GM23338 (cell line): Measurements from ENCODE around the gene TIMM23. TPM values are rescaled to one million over a fixed set of nuclear protein-coding genes. Genes with fewer than 3 reads are reported as not detected.

Experiments
- ATAC-seq: fragments of 200-7000 bp; cut with Tn5 transposase; 3 replicates; pipeline ENCODE4 v1.9.1; 2020
- DNase-seq: peaks from one replicate; pipeline ENCODE4 v3.0.0-alpha.2; 2015; ENCODE audit warnings: low spot score
- H2AFZ ChIP-seq: fragments of 200-600 bp; sonication (generic); 2 replicates; pipeline ENCODE4 v1.8.0; 2016; ENCODE audit warnings: antibody characterized with exemption, mild to moderate bottlenecking, moderate library complexity
- H3F3A ChIP-seq: fragments of 200-600 bp; sonication (generic); replicated peaks from 2 replicates; pipeline ENCODE4 v1.8.0; 2017; ENCODE audit warnings: antibody characterized with exemption, mixed run types, low read depth
- H3K27ac ChIP-seq: fragments of 200-600 bp; sonication (generic); 2 replicates; pipeline ENCODE4 v1.6.1; 2016; ENCODE audit warnings: low read depth
- H3K27me3 ChIP-seq: fragments of 200-600 bp; sonication (generic); 2 replicates; pipeline ENCODE4 v1.8.0; 2016; ENCODE audit warnings: mild to moderate bottlenecking, mixed run types, moderate library complexity; ENCODE audit not compliant: insufficient read depth
- H3K36me3 ChIP-seq: fragments of 200-600 bp; sonication (generic); 2 replicates; pipeline ENCODE4 v1.8.0; 2016; ENCODE audit warnings: mild to moderate bottlenecking; ENCODE audit not compliant: insufficient read depth
- H3K4me1 ChIP-seq: fragments of 200-600 bp; sonication (generic); 2 replicates; pipeline ENCODE4 v1.8.0; 2016; ENCODE audit warnings: mild to moderate bottlenecking, moderate library complexity; ENCODE audit not compliant: insufficient read depth
- H3K4me2 ChIP-seq: fragments of 200-600 bp; sonication (generic); 2 replicates; pipeline ENCODE4 v1.7.1; 2017; ENCODE audit warnings: mixed run types
- H3K4me3 ChIP-seq: fragments of 200-600 bp; sonication (generic); 2 replicates; pipeline ENCODE4 v1.6.1; 2016; ENCODE audit warnings: mixed run types
- H3K79me2 ChIP-seq: fragments of 200-600 bp; sonication (generic); replicated peaks from 2 replicates; pipeline ENCODE4 v1.8.0; 2017; ENCODE audit warnings: mild to moderate bottlenecking; ENCODE audit not compliant: insufficient read depth
- H3K9me2 ChIP-seq: fragments of 200-600 bp; sonication (generic); 2 replicates; pipeline ENCODE4 v1.8.0; 2017; ENCODE audit not compliant: insufficient read depth
- H4K20me1 ChIP-seq: fragments of 200-600 bp; sonication (generic); replicated peaks from 2 replicates; pipeline ENCODE4 v1.8.0; 2017; ENCODE audit warnings: mild to moderate bottlenecking; ENCODE audit not compliant: insufficient read depth
- H3K27ac Mint-ChIP-seq: 2 replicates; pipeline ENCODE4 v1.8.0; 2020; ENCODE audit warnings: inconsistent platforms, mild to moderate bottlenecking, moderate library complexity, mixed read lengths
- H3K27me3 Mint-ChIP-seq: 3 replicates; pipeline ENCODE4 v1.8.0; 2022; ENCODE audit warnings: low read depth, mild to moderate bottlenecking, moderate library complexity, mixed read lengths, inconsistent platforms; ENCODE audit not compliant: insufficient read depth, poor library complexity
- H3K36me3 Mint-ChIP-seq: 3 replicates; pipeline ENCODE4 v1.8.0; 2021; ENCODE audit warnings: low read depth, mild to moderate bottlenecking, inconsistent platforms, moderate library complexity, mixed read lengths
- H3K4me1 Mint-ChIP-seq: 3 replicates; pipeline ENCODE4 v1.8.0; 2020; ENCODE audit warnings: mild to moderate bottlenecking, inconsistent platforms, mixed read lengths
- H3K4me3 Mint-ChIP-seq: 3 replicates; pipeline ENCODE4 v1.8.0; 2021; ENCODE audit warnings: moderate library complexity, mild to moderate bottlenecking, inconsistent platforms, mixed read lengths
- H3K9me3 Mint-ChIP-seq: 3 replicates; pipeline ENCODE4 v1.8.0; 2020; ENCODE audit warnings: moderate library complexity, mild to moderate bottlenecking, inconsistent platforms, mixed read lengths
- POLR2AphosphoS5 ChIP-seq: IDR thresholded peaks from 2 replicates; pipeline ENCODE4 v1.6.1; 2016; ENCODE audit warnings: antibody characterized with exemption, low read depth
- REST ChIP-seq: IDR thresholded peaks from one replicate; pipeline ENCODE4 v1.6.1; 2018; ENCODE audit warnings: antibody characterized with exemption; ENCODE audit not compliant: unreplicated experiment
- STAT1 ChIP-seq: IDR thresholded peaks from one replicate; pipeline ENCODE4 v1.6.1; 2016; ENCODE audit warnings: antibody characterized with exemption; ENCODE audit not compliant: unreplicated experiment
- ZNF462 ChIP-seq: fragments of 250-450 bp; sonication (Bioruptor Pico); IDR thresholded peaks from 2 replicates; pipeline ENCODE4 v1.5.0; 2020; ENCODE audit warnings: mild to moderate bottlenecking, moderate library complexity
- polyA plus RNA-seq: library from polyadenylated mRNA; unstranded; fragments of >200 nt; fragmentation: Nextera tagmentation; extraction: Ambion mirVana; gene quantifications from 2 replicates; pipeline ENCODE4 v1.2.1, GENCODE V29; 2016
- total RNA-seq: library from RNA; depleted of rRNA; stranded (reverse); fragments of >200 nt; shearing (Covaris generic); gene quantifications from 2 replicates; pipeline ENCODE4 v1.2.3, GENCODE V29; 2014

TIMM23 gene
- total and polyA plus RNA-seq, 2 experiments from 2014 or later: 120 to 218 TPM

- H3K36me3 Mint-ChIP-seq: no peaks in the 10 kb centered on the region; the same call in 2 of the 3 replicates
- peaks cover 29% of the 10 kb centered on the region for H4K20me1 ChIP-seq
- peaks cover 33% of the 10 kb centered on the region for H3K4me1 ChIP-seq
- no peak overlapping the region for H3K4me3 Mint-ChIP-seq
- H3K9me3 Mint-ChIP-seq: no peaks in the 10 kb centered on the region; the same call in 2 of the 3 replicates
- H2AFZ ChIP-seq: no peak overlapping the region
- peaks cover 3% of the 10 kb centered on the region for H3K27me3 Mint-ChIP-seq
- no peaks in the 10 kb centered on the region for H3K27me3 ChIP-seq
- no peaks in the 10 kb centered on the region for H3K9me2 ChIP-seq
- no peaks in the 10 kb centered on the region for H3K36me3 ChIP-seq
- peaks cover 78% of the 10 kb centered on the region for H3K79me2 ChIP-seq
- no peaks in the 10 kb centered on the region for H3F3A ChIP-seq
- no peak overlapping the region for H3K27ac Mint-ChIP-seq
- no peak overlapping the region for H3K4me3 ChIP-seq
- no peak overlapping the region for H3K4me2 ChIP-seq
- H3K4me1 Mint-ChIP-seq: peaks cover 30% of the 10 kb centered on the region
- no peak for DNase-seq
- TF ChIP-seq ZNF462 (CRISPR knock-in tag) (no peak), REST (no peak), STAT1 (no peak), POLR2AphosphoS5 (no peak)
- H3K27ac ChIP-seq: no peak overlapping the region
- ATAC-seq: no peak
These were observed 53.8 kb downstream of the TIMM23 start for GRCh38 chr10:46026106-46026505.
